NCI-H2227 treated with DMSO at 0.1 percent for 48 hours (cell line): Measurements from ENCODE around the gene CEL.
"Not testable (repeated sequence)": the region's sequence is repeated elsewhere in the genome, so short reads cannot be mapped to it uniquely, and the experiment has no call there.

ENCODE experiments used
- DNase-seq: peaks from one replicate; lab custom pipeline; 2025; lab: John Stamatoyannopoulos, UW

CEL gene

GRCh38 chr9:133061764-133062145 is at the start of gene CEL:
Gene CEL, plus strand, starts transcription at chr9:133061981. Its CDS starts 22 bp downstream, at chr9:133062003.
- DNase-seq = not testable (repeated sequence)

DNA sequence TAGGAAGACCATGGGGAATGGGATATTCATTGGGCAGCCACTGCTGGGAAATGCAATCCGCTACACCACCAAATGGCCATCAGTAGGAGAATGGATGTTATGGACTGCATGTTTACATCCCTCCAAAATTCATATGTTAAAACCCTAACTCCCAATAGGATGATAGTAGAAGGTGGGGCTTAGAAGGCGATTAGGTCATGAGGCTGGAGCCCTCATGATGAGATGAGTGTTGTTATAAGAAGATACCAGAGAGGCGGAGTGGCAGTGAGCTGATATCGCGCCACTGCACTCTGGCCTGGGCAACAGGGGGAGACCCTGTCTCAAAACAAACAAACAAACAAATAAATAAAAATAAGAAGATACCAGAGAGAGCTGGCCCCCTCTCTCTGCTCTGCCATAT is 47.1 kb upstream of the CEL start:
- DNase-seq = no peak

DNA sequence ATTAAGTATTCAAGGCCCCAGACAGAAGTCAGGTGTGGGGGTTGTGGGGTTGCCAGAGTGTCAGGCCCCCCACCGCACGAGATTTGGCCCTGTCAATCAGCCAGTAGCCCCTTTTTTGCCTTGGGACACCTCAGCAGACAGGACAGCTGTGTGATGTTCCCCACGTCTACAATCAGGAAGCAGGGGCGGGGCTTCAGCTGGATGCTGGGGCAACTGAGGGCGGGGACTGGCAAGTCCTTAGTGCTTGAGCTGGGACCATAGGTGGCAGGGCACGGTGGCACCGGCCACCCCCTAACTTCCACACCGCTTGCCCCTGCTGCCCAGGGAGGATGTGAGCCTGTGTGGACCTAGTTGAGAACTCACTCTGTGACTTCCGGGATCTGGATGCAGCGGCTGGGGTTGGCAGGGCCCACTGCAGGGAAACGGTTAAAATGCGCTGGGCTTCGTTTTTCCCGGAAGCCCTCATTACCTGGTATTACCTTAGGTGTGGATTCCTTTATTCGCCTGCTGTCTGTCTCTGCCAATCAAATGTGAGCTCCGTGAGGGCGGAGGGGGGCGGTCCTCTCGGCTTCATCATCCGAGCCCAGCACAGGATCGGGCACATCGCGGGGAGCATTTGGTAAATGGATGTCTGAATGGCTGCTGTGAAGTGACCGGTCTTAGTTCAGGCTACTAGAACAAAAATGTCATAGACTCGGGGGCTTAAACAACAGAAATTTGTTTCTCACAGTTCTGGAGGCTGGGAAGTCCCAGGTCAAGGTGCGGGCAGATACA is 38.5 kb upstream of the CEL start:
- DNase-seq = no peak

DNA sequence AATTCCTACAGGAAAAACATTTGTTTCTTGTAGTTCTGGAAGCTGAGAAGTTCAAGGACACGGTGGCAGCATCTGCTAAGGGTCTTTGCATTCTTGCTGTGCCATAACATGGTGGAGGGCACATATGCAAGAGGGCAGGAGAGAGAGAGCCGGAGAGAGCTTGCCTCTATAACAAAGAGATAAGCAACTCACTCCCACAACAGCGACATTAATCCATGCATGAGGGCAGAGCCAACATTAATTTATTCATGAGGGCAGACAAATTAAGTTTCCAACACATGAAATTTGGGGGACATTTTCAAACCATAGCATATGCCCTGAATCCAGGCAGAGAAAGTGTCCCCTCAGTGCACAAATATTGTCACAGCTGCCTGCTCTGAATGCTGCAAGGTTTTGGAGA is 35.4 kb upstream of the CEL start:
- no peak for DNase-seq

DNA sequence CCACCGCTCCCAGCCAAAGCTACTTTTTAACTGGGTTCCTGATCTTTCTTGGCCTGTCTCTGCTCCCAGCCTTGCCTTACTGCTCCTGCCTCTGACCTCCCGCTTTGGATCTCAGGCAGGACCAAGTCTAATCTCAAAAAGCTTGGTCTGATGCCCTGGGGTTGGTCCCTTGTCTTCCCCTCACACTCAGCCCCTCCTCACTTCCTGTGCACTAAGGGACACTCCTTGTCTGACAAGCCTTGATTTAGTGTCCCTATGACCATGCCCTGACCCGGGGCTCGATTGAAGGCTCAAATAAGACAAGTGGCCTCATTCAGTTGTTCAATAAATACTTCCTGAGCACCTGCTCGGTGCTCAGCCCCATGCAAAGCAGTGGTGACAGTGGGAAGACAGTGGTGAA is 34.6 kb upstream of the CEL start:
- DNase-seq = no peak

DNA sequence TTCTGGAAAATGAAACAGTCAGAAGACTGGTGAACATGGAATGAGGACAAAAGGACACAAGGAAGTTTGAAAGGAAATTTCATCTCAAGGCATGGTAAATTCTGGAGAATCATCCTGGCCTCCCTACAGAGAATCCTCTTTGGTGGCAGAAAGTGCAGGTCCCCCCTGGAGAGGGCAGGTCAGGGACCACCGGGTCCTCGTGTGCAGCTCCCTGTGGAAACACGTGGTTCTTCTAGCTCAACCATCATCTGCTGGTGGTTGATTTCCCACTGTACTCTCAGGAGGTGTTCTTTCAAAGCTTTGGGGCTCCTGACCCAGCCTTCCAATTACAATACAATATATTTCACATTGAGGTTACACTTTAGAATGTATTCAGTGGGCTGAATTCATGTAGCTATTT is 33.6 kb upstream of the CEL start:
- no peak for DNase-seq

- no peak for DNase-seq
These were observed 31.8 kb upstream of the CEL start for GRCh38 chr9:133029994-133030316.

DNA sequence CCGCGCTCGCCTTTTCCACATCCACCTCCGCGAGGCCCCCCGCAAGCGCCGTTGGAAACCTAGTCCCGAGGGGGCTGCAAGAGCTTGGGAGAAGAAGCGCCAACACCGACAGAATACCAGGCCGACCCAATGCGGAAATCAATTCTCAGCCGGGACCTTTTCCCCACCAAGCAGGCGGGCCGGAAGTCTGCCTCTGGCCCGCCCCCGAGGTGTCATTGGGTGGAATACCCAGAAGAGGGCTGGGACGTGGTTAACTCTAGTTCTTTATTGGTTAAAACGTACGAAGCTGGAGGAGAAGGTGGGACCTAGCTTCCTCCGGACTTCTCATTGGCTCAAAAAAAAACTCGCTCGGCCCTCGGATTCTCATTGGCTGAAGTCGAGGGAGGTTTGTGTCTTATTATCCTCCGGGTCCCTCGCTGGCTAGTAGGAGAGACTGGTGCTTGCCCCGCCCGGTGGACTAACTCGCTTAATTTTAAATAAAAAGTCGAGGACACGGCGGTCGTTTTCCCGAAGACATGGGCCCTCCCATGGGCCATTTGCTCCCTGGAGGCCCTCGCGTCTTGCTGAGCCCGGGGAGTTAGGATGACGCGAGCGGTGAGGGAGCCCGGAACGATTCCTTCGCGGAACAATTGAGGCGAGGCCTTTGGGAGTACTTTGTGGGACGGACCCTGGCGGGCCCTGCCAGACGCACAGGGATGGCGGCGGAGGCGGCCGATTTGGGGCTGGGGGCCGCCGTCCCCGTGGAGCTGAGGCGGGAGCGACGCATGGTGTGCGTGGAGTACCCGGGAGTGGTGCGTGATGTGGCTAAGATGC is 31.3 kb upstream of the CEL start, which contains the start of gene GTF3C5:
Gene GTF3C5, plus strand, starts transcription at position 681 of the 813 bp plus-strand sequence. Its CDS starts 15 bp downstream, at position 696.
- peak; percentile 96 for DNase-seq

GRCh38 chr9:133031130-133031422 is 30.7 kb upstream of the CEL start:
- no peak for DNase-seq

GRCh38 chr9:133031496-133031911 is 30.3 kb upstream of the CEL start:
- no peak for DNase-seq

GRCh38 chr9:133032171-133032570 is 29.6 kb upstream of the CEL start:
- no peak for DNase-seq

DNA sequence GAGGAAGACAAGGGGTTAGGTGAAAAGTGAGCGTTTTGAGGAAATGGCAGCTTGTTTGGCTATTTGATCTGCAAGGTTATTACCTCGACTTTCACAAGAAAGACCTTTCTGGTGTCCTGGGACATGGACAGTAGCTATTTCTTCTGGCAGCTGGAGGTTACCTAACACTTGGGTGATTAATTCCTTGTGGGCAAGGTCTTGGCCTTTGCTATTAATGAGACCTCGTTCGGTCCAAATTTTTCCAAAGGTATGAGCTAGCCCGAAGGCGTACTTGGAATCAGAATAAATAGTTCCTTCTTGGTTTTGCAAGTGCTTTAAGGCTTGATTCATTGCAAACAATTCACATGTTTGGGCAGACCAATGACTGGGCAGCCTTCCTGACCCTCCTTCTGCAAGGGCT is 26.1 kb upstream of the CEL start:
- no peak for DNase-seq

GRCh38 chr9:133037775-133038515 is 23.8 kb upstream of the CEL start:
- no peak for DNase-seq

GRCh38 chr9:133040892-133041479 is 20.8 kb upstream of the CEL start:
- not testable (repeated sequence) for DNase-seq

DNA sequence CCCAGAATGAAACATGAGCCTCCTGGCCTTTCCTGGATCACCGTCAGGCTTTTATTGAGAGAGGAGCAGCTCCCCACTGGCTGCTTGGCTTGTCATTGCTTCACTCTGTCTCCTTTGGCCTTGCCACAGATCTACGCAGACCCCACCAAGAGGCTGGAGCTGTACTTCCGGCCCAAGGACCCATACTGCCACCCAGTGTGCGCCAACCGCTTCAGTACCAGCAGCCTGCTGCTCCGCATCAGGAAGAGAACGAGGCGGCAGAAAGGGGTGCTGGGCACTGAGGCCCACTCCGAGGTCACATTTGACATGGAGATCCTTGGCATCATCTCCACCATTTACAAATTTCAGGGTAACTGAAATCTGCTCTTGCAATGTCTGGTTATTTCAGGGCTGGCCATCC is 19.8 kb upstream of the CEL start:
- no peak for DNase-seq

GRCh38 chr9:133042676-133043075 is 19.1 kb upstream of the CEL start:
- DNase-seq = no peak

- no peak for DNase-seq
These were observed 18.2 kb upstream of the CEL start for GRCh38 chr9:133043449-133044035.

GRCh38 chr9:133044125-133044524 is 17.7 kb upstream of the CEL start:
- DNase-seq = no peak

DNA sequence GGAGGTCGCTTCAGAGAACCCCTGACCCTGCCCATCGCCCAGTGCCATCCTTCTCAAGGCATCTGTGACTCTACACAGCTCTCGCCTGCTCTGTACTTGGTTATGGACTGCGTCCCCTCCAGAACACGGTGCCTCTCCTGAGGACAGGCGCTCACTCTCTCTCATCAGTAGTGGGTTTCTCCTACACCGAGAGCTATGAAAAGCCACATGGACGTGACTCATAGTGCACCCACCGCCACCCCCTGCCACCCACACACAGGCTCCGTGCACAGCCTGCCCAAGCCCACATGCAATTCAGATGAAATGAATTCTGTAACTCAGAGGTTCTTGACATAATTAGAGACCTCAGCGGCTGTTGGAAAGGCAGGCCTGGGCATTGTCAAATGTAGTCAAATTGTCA is 17.1 kb upstream of the CEL start:
- no peak for DNase-seq

DNA sequence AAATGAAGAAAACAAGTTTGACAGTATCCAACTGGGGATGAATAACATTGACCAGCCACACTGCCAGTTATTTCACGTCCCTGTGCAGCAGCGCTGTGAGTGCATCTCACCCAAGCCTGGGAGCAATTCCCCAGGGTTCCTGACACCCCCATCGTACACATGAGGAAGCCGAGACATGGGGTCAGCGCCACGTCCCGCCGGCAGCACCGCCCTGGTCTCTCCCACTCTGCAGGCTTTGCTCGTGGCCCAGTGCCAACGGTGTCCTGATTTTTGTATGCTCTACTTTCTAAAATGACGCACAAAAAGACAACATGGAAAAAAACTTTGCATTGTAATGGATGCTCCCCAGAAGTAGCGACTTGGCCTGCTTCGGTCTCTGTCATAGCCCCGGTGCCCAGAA is 16.6 kb upstream of the CEL start:
- DNase-seq = no peak

DNA sequence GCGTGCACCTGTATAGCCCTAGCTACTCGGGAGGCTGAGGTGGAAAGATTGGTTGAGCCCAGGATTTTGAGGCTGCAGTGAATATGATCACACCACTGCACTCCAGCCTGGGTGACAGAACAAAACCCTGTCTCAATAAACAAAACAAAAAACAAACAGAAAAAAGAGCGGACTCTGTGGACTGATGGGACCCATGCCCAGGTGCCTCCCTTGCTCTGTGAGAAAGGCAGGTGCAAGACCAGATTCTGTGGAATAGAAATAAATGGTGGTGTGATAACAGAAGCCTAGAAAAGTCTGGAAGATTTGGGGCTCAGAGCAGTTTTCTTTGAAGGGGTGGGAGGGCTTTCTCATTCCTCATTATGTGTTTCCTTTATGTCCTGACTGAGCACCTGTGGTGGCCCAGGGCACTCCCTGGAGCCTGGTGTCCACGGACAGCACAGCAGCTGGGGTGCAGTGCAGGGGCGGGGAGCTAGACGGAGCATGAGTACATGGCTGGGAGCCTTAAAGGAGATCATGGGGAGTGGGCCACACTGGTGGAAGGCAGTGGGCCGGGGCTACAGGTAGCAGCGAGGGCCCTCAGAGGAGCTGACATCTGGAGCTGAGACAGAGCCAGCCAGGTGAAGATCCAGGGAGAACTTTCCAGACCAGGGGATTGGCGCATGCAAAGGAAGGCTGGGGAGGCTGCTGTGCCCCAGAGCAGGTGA is 15.4 kb upstream of the CEL start:
- no peak for DNase-seq

GRCh38 chr9:133046900-133047295 is 14.9 kb upstream of the CEL start:
- DNase-seq = no peak
